GM12801 (cell line): ENCODE measurements around the gene MSANTD1.

Source experiments
- CTCF ChIP-seq: IDR thresholded peaks from one replicate; pipeline ENCODE4 v1.5.1; 2011; ENCODE audit warnings: control low read depth; ENCODE audit not compliant: insufficient read length; ENCODE audit errors: extremely low read depth

Gene MSANTD1

DNA sequence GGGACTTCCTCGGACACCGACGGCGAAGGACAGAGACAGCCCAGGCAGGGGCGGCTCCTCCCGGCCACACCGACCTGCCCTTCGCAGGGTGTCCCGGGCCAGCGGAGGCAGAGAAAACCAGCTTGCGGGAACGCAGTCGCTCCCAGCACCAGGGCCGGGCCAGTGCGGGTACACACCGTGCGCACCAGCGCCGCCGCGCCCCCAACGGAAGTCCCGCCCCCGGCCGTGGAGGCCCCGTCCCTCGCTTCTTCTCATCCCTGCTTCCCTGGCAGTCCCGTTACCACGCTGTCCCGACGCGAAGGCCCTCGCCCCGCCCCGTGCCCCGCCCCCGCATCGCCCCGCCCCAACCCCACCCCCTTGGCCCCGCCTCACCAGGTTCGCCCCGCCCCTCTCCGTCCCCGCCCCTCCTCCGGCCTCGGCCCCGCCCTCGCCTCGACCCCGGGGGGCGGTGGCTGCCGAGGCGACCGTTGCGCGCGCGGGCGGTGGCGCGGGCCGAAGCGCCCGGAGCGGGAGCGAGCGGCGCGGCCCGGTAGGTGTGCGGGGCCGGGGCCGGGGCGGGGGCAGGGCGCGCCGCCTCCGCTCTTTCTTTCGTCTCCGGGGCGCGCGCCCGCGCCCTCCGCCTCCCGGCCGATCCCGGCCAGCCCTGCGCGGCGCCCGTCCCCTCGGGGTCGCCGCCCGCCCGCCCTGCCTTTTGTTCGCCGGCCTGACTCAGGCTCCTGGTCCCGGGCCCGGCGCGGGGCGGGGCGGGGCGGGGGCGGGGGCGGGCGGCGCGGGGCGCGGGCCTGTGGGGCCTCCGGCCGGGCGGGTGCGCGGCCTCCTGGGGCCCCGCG lies 43.8 kb downstream of the MSANTD1 start, which contains the start of gene RGS12:
RGS12 (plus strand) TSS at position 451 of the 830 bp plus-strand sequence. CDS start 23,150 bp downstream, outside the sequence.
- TF ChIP-seq CTCF = no peak

- TF ChIP-seq CTCF = no peak
These were observed 44.7 kb downstream of the MSANTD1 start for GRCh38 chr4:3293401-3294391.

- TF ChIP-seq CTCF = no peak
These were observed 45.7 kb downstream of the MSANTD1 start for GRCh38 chr4:3294401-3295241.

DNA sequence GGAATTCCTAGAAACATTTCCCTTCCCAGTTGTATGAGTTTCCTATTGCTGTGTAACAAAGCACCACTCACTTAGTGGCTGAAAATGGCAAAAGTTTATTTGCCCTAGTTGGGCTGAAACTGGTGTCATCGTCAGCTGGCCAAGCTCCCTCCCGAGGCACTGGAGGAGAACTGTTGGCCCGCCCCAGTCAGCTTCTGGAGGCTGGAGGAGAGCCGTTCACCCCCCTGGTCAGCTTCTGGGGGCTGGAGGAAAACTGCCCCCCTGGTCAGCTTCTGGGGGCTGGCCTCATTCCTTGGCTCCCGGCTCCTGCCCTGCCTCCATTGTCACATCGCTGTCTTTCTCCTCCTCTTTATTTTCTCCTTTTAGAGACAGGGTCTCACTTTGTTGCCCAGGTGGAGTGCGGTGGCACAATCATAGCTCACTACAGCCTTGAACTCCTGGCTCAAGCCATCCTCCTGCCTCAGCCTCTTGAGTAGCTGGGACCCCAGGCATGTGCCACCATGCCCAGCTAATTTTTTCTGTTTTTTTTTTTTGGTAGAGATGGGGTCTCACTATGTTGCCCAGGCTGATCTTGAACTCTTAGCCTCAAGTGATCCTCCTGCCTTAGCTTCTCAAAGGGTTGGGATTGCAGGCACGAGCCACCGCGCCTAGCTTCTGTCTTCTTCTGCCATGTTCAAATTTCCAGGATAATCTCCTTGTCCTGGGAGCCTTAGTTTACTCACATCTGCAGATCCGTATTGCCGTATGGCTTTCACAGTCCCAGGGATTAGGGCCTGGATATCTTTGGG lies 47.1 kb downstream of the MSANTD1 start:
- TF ChIP-seq CTCF = no peak

GRCh38 chr4:3296651-3297050 lies 47.7 kb downstream of the MSANTD1 start:
- no peak for TF ChIP-seq CTCF

GRCh38 chr4:3297066-3297859 lies 48.3 kb downstream of the MSANTD1 start:
- TF ChIP-seq CTCF = no peak
